ENCODE results near the gene RTL10.

- TF ChIP-seq CTCF (conservative IDR thresholded peaks at IDR 0.05): no peak
- TF ChIP-seq ZFX (IDR thresholded peaks at IDR 0.05): no peak
These were observed 40.6 kb upstream of the RTL10 start for GRCh38 chr22:19895160-19895849.
